PC-3 (cell line): ENCODE measurements around the gene ARHGEF7.

Experiments
- CTCF ChIP-seq: fragments of 300-600 bp; sonication (generic); conservative IDR thresholded peaks from 2 replicates; pipeline ENCODE4 v1.5.1; 2017; ENCODE audit warnings: antibody characterized with exemption, low read depth, mild to moderate bottlenecking, low read length
- EZH2 ChIP-seq: fragments of 300-600 bp; sonication (generic); IDR thresholded peaks from one replicate; pipeline ENCODE4 v1.6.1; 2017; ENCODE audit warnings: antibody characterized with exemption, mild to moderate bottlenecking, low read length; ENCODE audit not compliant: unreplicated experiment
- EZH2phosphoT487 ChIP-seq: fragments of 300-600 bp; sonication (generic); IDR thresholded peaks from 2 replicates; pipeline ENCODE4 v1.6.1; 2018; ENCODE audit warnings: mild to moderate bottlenecking, antibody characterized with exemption, low read length, borderline replicate concordance

DNA sequence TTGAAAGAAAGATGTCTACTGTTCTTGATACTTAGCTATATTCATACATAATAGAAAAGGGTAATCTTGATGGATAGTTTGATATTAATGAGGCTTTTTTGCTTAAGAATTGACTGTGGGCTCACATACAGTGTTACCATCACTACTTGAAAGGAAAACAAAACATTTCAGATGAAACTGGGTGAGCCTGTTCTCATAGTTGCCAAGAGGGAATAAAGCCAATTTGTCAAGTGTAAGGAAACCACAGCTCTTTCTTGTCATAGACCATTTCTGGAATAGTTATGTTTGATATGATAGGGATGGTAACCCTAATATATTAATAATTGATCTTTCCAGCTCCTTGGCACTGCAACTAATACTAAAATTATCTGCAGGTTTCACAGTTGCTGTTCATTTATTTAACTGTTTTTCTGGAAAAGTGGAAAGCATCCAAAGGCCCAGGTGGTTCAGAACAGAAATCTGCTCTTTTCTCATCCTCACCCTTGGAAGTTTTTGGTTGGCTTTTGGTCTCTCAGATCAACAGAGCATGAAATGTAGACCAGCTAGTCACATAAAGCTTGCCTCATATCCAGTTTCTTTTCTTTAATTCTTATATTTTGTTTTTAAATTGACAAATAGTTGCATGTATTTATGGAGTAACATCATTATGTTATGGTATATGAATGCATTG is 43.2 kb downstream of the ARHGEF7 start:
- no peak for TF ChIP-seq CTCF
- no peak for TF ChIP-seq EZH2
- no peak for TF ChIP-seq EZH2phosphoT487
